ENCODE data around the gene TMEM60.

The TMEM60 gene

DNA sequence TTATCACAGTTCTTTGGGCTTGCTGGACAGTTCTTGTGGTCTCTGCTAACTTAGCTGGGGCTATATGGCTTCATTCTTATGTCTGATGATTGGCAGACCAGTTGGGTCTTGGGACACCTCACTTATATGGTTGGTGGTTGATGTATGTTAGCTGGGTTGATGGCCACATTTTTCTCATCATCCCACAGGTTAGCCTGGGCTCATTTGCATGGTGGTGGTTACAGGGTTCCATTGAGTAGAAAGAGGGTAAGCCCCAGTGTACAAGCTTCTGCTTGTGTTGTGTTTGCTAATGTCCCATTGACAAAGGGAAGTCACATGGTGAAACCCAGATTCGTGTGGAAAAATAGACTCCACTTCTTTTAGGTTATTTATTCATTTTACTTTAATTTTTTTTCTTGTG, 40.6 kb downstream of the TMEM60 start:
- no peak for DNase-seq (ENCODE audit: low read depth)
- no peak overlapping the region for H3K4me3 ChIP-seq (ENCODE audit: low read depth, low read length)
- TF ChIP-seq MYC (IDR thresholded peaks at IDR 0.05; ENCODE audit: low read depth, low read length) (no peak), POLR2A (IDR thresholded peaks at IDR 0.05; ENCODE audit: extremely low read depth, insufficient read length) (no peak)
- TF ChIP-seq, protein P1, sequence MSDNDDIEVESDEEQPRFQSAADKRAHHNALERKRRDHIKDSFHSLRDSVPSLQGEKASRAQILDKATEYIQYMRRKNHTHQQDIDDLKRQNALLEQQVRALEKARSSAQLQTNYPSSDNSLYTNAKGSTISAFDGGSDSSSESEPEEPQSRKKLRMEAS (IDR thresholded peaks at IDR 0.05; ENCODE audit: low read depth, low read length), result no peak
- TF ChIP-seq, protein P2, sequence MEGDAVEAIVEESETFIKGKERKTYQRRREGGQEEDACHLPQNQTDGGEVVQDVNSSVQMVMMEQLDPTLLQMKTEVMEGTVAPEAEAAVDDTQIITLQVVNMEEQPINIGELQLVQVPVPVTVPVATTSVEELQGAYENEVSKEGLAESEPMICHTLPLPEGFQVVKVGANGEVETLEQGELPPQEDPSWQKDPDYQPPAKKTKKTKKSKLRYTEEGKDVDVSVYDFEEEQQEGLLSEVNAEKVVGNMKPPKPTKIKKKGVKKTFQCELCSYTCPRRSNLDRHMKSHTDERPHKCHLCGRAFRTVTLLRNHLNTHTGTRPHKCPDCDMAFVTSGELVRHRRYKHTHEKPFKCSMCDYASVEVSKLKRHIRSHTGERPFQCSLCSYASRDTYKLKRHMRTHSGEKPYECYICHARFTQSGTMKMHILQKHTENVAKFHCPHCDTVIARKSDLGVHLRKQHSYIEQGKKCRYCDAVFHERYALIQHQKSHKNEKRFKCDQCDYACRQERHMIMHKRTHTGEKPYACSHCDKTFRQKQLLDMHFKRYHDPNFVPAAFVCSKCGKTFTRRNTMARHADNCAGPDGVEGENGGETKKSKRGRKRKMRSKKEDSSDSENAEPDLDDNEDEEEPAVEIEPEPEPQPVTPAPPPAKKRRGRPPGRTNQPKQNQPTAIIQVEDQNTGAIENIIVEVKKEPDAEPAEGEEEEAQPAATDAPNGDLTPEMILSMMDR (IDR thresholded peaks at IDR 0.05; ENCODE audit: low read depth, low read length), result no peak

DNA sequence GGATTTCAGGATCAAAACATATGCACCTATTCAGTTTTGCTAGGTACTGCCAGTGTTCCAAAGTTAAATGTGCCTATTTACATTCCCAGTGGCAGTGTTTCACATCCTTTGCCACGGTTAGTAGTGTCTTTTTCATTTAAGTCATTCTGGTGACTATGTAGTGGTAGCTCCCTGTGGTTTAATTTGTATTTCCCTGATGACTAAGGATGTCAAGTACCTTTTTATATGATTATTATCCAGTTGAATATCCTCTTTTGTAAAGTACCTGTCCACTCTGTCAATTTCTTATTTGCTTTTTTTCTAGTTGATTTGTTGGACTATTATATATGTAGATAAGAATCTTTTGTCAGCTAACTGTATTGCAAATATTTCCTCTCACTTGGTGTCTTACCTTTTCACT, 45.1 kb downstream of the TMEM60 start:
- DNase-seq (ENCODE audit: low read depth), result no peak
- TF ChIP-seq, protein P2 (IDR thresholded peaks at IDR 0.05; ENCODE audit: low read depth, low read length), result no peak
- TF ChIP-seq, protein P1 (IDR thresholded peaks at IDR 0.05; ENCODE audit: low read depth, low read length), result no peak
- no peak for TF ChIP-seq MYC (IDR thresholded peaks at IDR 0.05; ENCODE audit: low read depth, low read length)
- TF ChIP-seq POLR2A (IDR thresholded peaks at IDR 0.05; ENCODE audit: extremely low read depth, insufficient read length), result no peak
- H3K4me3 ChIP-seq (ENCODE audit: low read depth, low read length), result no peak overlapping the region

DNA sequence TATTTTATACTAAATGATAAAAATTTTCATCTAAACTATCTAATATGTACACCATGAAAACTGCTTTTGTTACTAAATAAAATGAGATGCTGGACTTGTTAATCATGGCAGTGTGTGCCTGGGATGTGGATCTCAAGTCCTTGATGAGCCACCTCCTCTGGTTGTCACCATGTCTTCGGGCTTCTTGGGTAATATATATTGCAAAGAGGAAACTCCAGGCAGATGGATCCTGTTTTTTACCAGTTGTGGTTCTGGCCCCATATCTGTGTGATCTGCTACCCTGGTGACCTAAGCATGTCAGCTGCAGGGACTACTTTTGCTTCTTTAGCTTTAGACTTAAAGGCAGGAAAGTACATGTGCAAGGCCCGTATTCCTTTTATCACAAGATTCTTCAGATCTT, 46.2 kb downstream of the TMEM60 start:
- DNase-seq (ENCODE audit: low read depth), result peak; percentile 92
- H3K4me3 ChIP-seq (ENCODE audit: low read depth, low read length), result no peak overlapping the region
- TF ChIP-seq POLR2A (IDR thresholded peaks at IDR 0.05; ENCODE audit: extremely low read depth, insufficient read length), result no peak
- TF ChIP-seq MYC (IDR thresholded peaks at IDR 0.05; ENCODE audit: low read depth, low read length), result peak; percentile 78
- TF ChIP-seq, protein P1 (IDR thresholded peaks at IDR 0.05; ENCODE audit: low read depth, low read length), result peak; percentile 77

DNA sequence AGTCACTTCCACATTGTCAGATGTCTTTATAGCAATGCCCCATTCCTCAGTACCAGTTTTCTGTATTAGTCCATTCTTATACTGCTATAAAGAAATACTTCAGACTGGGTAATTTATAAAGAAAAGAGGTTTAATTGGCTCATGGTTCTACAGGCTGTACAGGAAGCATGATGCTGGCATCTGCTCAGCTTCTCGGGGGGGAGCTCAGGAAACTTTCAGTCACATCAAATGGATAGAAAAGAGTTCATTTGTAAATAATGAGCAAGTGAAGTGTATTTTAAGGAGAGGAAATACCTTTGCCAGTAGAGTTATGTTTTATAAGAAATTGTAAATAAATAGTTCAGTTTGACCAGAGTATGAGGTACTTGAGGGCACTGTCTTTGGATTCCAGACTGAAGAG, 50.5 kb downstream of the TMEM60 start:
- TF ChIP-seq, protein P2 (IDR thresholded peaks at IDR 0.05; ENCODE audit: low read depth, low read length), result no peak
- TF ChIP-seq, protein P1 (IDR thresholded peaks at IDR 0.05; ENCODE audit: low read depth, low read length), result no peak
- TF ChIP-seq POLR2A (IDR thresholded peaks at IDR 0.05; ENCODE audit: extremely low read depth, insufficient read length) (no peak), MYC (IDR thresholded peaks at IDR 0.05; ENCODE audit: low read depth, low read length) (no peak)
- H3K4me3 ChIP-seq (ENCODE audit: low read depth, low read length), result no peak overlapping the region
- no peak for DNase-seq (ENCODE audit: low read depth)

DNA sequence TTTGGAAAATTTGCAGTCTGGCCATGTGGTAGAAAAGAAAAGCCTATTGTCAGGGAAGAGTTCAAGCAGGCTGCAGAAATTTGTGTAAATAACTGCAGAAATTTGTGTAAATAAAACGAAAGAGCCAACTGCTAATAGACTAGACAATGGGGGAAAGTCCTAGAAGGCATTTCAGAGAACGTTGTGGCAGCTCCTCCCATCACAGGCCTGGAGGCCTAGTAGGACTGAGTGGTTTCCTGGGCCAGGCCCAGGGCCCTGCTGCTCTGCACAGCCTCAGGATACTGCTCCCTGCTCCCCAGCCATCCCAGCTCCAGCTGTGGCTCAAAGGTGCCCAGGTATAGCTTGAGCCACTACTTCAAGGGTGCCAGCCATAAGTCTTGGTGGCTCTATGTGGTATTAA, 51.1 kb downstream of the TMEM60 start:
- DNase-seq (ENCODE audit: low read depth), result no peak
- no peak overlapping the region for H3K4me3 ChIP-seq (ENCODE audit: low read depth, low read length)
- no peak for TF ChIP-seq POLR2A (IDR thresholded peaks at IDR 0.05; ENCODE audit: extremely low read depth, insufficient read length)
- TF ChIP-seq, protein P1 (IDR thresholded peaks at IDR 0.05; ENCODE audit: low read depth, low read length), result no peak
- TF ChIP-seq, protein P2 (IDR thresholded peaks at IDR 0.05; ENCODE audit: low read depth, low read length), result no peak
- no peak for TF ChIP-seq MYC (IDR thresholded peaks at IDR 0.05; ENCODE audit: low read depth, low read length)

DNA sequence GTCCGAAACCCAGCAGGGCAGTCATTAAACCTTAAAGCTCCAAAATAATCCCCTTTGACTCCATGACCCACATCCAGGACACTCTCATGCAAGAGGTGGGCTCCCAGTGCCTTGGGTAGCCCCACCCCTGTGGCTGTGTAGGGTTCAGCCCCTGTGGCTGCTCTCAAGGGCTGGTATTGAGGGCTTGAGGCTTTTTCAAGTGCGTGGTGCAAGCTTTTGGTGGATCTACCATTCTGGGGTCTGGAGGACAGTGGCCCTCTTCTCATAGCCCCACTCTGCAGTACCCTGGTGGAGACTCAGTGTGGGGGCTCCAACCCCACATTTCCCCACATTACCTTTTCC, 51.4 kb downstream of the TMEM60 start:
- H3K4me3 ChIP-seq (ENCODE audit: low read depth, low read length), result no peak overlapping the region
- TF ChIP-seq, protein P1 (IDR thresholded peaks at IDR 0.05; ENCODE audit: low read depth, low read length), result no peak
- TF ChIP-seq POLR2A (IDR thresholded peaks at IDR 0.05; ENCODE audit: extremely low read depth, insufficient read length) (no peak), MYC (IDR thresholded peaks at IDR 0.05; ENCODE audit: low read depth, low read length) (no peak)
- TF ChIP-seq, protein P2 (IDR thresholded peaks at IDR 0.05; ENCODE audit: low read depth, low read length), result no peak
- no peak for DNase-seq (ENCODE audit: low read depth)
